Measurements from ENCODE around the gene INO80D.
"Not testable (repeated sequence)": the region's sequence is repeated elsewhere in the genome, so short reads cannot be mapped to it uniquely, and the experiment has no call there.

INO80D gene, protein sequence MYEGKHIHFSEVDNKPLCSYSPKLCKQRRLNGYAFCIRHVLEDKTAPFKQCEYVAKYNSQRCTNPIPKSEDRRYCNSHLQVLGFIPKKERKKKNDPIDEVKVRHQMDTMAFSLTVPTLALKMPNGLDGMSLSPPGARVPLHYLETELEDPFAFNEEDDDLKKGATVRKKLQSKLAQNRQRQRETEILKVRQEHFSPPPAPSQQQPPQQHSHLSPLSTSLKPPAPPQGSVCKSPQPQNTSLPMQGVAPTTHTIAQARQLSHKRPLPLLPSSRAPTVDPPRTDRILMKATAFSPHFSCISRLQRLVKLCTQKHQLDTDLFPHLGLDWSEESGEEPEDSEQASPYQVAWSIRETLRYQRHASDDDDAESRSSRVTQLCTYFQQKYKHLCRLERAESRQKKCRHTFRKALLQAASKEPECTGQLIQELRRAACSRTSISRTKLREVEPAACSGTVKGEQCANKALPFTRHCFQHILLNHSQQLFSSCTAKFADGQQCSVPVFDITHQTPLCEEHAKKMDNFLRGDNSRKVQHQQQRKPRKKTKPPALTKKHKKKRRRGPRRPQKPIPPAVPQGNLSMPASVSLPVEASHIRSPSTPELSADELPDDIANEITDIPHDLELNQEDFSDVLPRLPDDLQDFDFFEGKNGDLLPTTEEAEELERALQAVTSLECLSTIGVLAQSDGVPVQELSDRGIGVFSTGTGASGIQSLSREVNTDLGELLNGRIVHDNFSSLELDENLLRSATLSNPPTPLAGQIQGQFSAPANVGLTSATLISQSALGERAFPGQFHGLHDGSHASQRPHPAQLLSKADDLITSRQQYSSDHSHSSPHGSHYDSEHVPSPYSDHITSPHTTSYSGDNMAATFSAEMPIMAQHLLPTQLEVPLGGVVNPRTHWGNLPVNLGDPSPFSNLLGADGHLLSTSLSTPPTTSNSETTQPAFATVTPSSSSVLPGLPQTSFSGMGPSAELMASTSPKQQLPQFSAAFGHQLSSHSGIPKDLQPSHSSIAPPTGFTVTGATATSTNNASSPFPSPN

GRCh38 chr2:206085742-206086445, at the start of gene INO80D:
Gene INO80D, minus strand, starts transcription at chr2:206086174. Its CDS starts 23,158 bp downstream, at chr2:206063016.
- peak; percentile 73 to 85 for DNase-seq

- DNase-seq = no peak
Measured at GRCh38 chr2:206127656-206128055, 41.7 kb upstream of the INO80D start.

DNA sequence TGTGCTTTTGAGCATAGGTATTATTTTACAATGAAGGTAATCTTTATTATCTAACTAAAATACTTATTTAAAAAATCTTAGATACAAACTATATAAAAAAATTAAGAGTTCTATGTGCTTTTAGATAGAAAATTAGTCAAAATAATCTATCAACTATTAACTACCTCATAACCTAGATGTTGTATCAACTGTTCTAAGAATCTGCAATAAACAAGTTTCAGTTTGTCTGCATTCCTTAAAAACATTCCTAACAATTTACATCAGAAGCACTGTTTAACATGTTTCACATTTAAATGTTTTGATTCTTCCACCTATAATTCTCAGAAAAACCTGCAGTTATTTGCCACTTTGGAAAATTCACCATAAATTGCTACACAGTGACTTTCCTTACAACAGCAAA, 39.9 kb upstream of the INO80D start:
- no peak for DNase-seq

GRCh38 chr2:206122569-206122968, 36.6 kb upstream of the INO80D start:
- not testable (repeated sequence) for DNase-seq

DNA sequence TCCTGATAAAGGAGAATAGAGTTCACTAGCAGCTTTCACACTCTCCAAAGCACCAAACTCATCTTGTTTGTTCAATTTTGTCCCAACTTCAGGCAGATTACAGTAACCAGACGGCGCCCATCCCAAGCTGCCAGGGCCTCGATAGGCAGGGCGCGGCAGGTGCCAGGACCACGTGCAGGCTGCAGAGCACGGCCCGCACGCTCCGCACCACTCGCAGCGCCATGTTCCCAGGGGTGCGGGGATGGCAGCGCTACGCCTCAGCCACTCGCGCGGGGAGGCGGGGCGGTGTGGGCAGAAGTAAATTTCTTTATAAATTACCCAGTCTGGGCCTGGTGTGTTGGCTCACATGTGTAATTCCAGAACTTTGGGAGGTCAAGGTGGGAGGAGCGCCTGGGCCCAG, 30.3 kb upstream of the INO80D start:
- DNase-seq = no peak

DNA sequence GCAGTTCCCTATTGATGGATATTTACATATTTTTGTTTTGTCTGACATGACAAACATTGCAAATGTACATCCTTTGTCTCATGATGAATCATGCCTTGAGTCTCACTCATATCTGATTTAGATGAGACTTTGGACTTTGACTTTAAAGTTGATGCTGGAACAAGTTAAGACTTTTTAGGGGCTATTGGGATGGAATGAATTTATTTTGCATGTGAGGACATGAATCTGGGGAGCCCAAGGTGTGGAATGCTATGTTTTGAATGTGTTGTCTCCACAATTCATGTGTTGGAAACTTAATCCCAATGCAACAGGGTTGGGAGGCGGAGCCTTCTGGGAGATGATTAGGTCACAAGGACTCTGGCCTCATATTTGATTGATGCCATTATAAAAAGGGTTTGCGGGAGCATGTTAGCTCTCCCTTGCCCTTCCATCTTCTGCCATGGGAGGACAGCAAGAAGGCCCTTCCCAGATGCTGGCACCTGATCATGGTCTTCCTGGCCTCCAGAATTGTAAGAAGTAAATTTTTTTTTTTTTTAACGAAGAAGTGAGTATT, 29.1 kb upstream of the INO80D start:
- no peak for DNase-seq

- DNase-seq = no peak
Measured at GRCh38 chr2:206112846-206113547, 27.0 kb upstream of the INO80D start.

DNA sequence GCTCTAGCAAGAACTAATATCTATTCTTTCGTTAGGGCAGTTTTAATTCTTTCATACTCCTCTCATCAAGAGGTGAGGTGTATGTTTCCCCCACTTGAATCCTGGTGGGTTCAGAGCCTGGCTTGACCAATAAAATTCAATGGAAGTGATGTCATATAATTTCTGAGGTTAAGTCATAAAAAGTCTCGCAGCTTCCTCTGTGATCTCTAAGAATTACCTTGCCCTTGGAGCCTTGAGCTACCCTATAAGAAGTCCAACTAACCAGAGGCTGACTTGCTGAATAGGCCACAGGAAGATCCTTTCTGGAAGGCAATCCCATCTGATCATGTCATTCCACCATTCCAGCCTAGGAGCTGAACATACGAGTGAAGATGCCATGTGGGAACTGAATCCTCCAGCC, 26.1 kb upstream of the INO80D start:
- DNase-seq = no peak

DNA sequence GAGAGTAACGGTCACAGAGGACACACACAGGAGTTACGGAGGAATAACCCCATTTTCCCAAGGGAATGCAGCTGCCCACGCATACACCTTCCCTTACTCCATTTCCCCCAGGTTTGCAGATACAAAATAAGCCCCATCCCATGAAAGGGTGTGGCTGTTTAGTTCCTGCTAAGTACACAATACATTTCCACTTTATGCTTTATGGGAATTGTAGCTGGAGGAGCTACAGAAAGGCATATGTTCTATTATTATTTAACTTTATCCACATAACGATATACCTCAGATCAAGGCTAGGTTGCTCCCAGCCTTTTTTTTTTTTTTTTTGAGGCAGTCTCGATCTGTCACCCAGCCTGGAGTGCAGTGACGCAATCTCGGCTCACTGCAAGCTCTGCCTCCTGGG, 22.7 kb upstream of the INO80D start:
- no peak for DNase-seq

DNA sequence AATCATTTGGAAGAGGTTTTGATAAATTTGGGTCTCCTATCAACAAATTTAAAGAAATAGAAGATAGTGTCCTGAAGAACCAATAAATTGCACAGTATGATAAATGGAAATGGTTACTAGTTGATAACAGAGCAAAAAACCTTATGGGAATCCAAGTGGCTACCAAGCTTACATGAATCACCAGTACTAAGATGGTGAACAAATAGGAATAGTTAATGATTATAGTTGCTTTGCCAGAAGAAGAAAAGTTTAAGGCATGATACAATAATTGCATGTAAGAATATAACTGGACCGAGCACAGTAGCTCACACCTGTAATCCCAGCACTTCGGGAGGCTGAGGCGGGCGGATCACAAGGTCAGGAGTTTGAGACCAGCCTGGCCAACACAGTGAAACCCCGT, 19.6 kb upstream of the INO80D start:
- no peak for DNase-seq

- DNase-seq = no peak
Measured at GRCh38 chr2:206105038-206105437, 19.1 kb upstream of the INO80D start.

DNA sequence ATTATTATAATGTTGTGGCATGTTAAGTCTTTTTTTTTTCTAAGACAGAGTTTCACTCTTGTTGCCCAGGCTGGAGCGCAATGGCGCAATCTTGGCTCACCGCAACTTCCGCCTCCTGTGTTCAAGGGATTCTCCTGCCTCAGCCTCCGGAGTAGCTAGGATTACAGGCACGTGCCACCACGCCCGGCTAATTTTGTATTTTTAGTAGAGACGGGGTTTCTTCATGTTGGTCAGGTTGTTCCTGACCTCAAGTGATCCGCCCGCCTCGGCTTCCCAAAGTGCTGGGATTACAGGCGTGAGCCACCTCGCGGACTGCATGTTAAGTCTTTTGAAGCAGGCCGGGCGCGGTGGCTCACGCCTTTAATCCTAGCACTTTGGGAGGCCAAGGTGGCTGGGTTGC, 12.9 kb upstream of the INO80D start:
- not testable (repeated sequence) for DNase-seq

GRCh38 chr2:206098471-206098870, 12.5 kb upstream of the INO80D start:
- no peak for DNase-seq

DNA sequence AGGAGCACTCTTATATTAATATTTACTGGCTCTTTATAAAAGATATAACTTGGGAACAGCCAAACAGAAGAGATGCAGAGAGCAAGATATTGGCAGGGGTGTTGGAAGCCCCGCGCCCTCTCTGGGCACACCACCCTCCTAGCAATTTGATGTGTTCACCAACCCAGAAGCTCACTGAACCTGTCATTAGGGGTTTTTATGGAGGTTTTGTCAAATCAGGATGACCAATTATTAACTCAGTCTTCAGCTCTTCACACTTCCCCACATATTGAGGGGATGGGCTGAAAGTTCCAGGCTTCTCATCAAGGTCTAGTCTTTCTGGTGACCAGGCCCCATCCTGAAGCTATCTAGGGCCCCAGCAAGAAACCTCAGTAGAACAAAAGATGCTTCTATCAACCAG, 10.9 kb upstream of the INO80D start:
- DNase-seq = no peak

DNA sequence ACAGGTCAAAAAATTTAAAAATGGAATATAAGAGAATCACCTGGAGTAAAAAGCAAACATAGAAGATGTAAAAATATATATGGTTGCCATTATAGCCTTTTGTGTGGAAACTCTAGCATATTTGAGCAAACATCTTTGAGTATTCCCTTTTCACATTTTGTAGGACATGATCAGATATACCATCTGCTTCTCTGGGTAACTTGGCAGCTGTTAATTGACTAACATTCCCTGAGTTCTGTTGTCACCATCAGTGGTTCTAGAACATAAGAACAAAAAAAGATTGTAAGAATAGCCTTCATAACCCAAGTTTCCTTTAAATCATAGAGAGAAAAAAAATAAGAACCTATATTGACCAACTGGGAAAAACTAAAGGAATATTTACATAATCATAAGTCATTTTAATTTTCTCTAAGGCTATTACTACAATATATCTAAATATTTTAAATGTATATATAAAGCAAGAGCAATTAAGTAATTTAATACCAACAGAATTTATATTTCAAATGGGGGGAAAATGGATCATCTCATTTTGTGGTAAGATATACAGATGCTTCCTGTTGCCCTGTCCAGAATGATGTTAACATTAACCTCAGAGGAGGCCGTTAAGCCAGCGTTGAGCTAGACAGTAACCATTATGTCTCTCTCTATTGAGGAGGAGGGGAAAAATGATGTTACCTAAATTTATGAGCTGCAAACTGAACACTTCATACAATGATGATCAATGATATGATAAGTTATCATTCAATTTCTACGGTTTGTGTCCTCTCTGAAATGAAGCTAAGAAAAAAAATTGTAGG, 9.8 kb upstream of the INO80D start:
- DNase-seq = no peak

GRCh38 chr2:206092297-206092696, 6.3 kb upstream of the INO80D start:
- no peak for DNase-seq

GRCh38 chr2:206088248-206088647, 2.3 kb upstream of the INO80D start:
- DNase-seq = no peak

- peak in 1 of 2 donors; percentile 40 for DNase-seq
Measured at GRCh38 chr2:206086716-206087350, 859 bp upstream of the INO80D start.

DNA sequence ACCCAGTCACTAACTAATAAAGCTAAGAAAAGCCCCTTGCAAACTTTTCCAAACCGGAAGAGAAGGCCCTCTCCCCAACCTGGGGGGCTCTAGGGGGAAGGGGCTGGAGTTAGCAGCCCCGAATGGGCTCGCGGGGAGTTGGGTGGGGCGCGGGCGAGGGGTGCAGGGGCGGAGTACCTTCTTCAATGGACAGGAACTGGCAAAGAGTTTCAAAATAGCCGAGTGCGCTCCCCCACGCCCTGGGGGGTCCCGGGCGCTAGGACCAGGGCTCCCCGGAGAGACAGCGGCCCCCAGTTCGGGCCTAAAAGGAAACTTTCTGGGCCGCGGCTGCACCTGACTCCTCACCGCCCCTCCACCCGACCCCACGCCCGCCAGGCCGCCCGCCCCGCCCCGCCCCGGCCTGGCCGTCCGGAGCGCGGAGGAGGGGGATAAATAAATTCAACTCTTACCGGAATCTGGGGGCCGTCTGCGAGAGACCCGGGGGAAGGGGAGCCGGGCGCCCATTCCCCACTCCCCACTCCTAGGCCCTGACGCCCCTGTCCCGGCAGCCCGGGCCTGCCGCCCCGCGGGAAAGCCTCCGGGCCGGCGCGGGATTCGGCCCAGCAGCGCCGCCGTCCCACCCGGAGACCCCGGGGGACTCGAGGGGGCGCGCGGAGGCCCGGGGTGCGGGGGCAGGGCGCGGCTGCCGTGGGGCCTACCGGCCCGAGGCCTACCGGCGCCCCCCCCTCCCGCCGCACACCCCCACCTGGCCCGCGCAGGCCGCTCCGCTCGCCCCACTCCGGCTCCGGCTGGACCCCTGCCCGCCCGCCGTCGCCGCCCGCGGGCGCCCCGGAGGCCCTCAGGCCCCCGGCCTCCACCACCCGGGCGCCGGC, 868 bp downstream of the INO80D start:
- peak in 1 of 2 donors; percentile 69 for DNase-seq

Data from hippocampal formation (tissue), 2 donors.